Endothelial cell of umbilical vein (primary cell): ENCODE data around the gene RABL6. TPM values are rescaled to one million over a fixed set of nuclear protein-coding genes. Genes with fewer than 3 reads are reported as not detected.

ENCODE experiments used
- BruUV-seq: library from RNA; stranded (reverse); fragments of 400-500 nt; replicated peaks from 2 replicates; lab custom pipeline; 2021; lab: Mats Ljungman, UMichigan
- CTCF ChIA-PET: fragments of 300-600, 350-600 bp; sonication (Branson Sonifier 250); formaldehyde crosslinking; loops from one replicate; lab custom pipeline; 2021; ENCODE audit warnings: antibody characterized with exemption, inconsistent platforms; lab: Charles Lee
- POLR2A ChIA-PET: fragments of 300-600, 350-600 bp; sonication (Branson Sonifier 250); formaldehyde crosslinking; loops from one replicate; lab custom pipeline; 2021; ENCODE audit warnings: antibody characterized with exemption, inconsistent platforms; lab: Charles Lee
- DNase-seq: peaks from one replicate; pipeline ENCODE4 v3.0.0-alpha.2; 2011; ENCODE audit warnings: low read depth, low spot score
- FAIRE-seq: peaks from 2 replicates; lab custom pipeline; 2011; peaks lifted over from hg19 to GRCh38; lab: Jason Lieb, UNC
- H2AFZ ChIP-seq: 2 replicates; pipeline ENCODE4 v1.6.0; 2012; ENCODE audit warnings: low read depth, low read length, control low read depth, inconsistent platforms
- H3K27ac ChIP-seq: 2 replicates; pipeline ENCODE4 v1.5.1; 2011; ENCODE audit warnings: low read depth, mild to moderate bottlenecking, control low read depth, low read length, moderate library complexity; ENCODE audit not compliant: insufficient read depth
- H3K27me3 ChIP-seq, 2 experiments: 2 replicates each; pipeline versions ENCODE4 v1.6.0 to v1.6.1; 2011; ENCODE audit warnings: low read length in 2 of 2, mixed read lengths in 1 of 2; ENCODE audit not compliant: control insufficient read depth in 2 of 2, insufficient read depth in 2 of 2
- H3K36me3 ChIP-seq, 2 experiments: 2 replicates in 1 of 2; 3 replicates in 1 of 2; pipeline ENCODE4 v1.5.1; 2011; ENCODE audit warnings: low read length in 2 of 2, mild to moderate bottlenecking in 1 of 2, moderate library complexity in 1 of 2; ENCODE audit not compliant: control insufficient read depth in 2 of 2, insufficient read depth in 2 of 2; ENCODE audit errors: extremely low read depth in 1 of 2
- H3K4me1 ChIP-seq: 3 replicates; pipeline ENCODE4 v1.5.1; 2011; ENCODE audit warnings: mild to moderate bottlenecking, low read length; ENCODE audit not compliant: control insufficient read depth, insufficient read depth; ENCODE audit errors: extremely low read depth
- H3K4me2 ChIP-seq: 2 replicates; pipeline ENCODE4 v1.6.1; 2011; ENCODE audit warnings: low read length, control low read depth, mixed read lengths; ENCODE audit not compliant: insufficient read depth
- H3K4me3 ChIP-seq, 3 experiments: fragments of 200-600 bp in 1 of 3; sonication (generic), shearing (Covaris generic) in 1 of 3; replicated peaks in 1 of 3; 2 replicates each; pipeline ENCODE4 v1.5.1; 2011 to 2016; ENCODE audit warnings: control low read depth in 3 of 3, low read length in 3 of 3, mild to moderate bottlenecking in 2 of 3, inconsistent platforms in 1 of 3, low read depth in 1 of 3, moderate library complexity in 1 of 3; ENCODE audit not compliant: insufficient read depth in 1 of 3
- H3K79me2 ChIP-seq: 2 replicates; pipeline ENCODE4 v1.6.0; 2012; ENCODE audit warnings: low read length, inconsistent platforms; ENCODE audit not compliant: control insufficient read depth, insufficient read depth
- H3K9ac ChIP-seq: replicated peaks from 2 replicates; pipeline ENCODE3; 2011; ENCODE audit warnings: low read length, control low read depth; ENCODE audit not compliant: insufficient read depth; ENCODE audit errors: extremely low read depth
- H3K9me1 ChIP-seq: replicated peaks from 3 replicates; pipeline ENCODE4 v1.6.0; 2011; ENCODE audit warnings: mild to moderate bottlenecking, low read length; ENCODE audit not compliant: control insufficient read depth, insufficient read depth; ENCODE audit errors: extremely low read depth
- H3K9me3 ChIP-seq: replicated peaks from 2 replicates; pipeline ENCODE4 v1.5.1; 2012; ENCODE audit warnings: low read length, inconsistent platforms; ENCODE audit not compliant: control insufficient read depth, insufficient read depth
- H4K20me1 ChIP-seq: replicated peaks from 2 replicates; pipeline ENCODE3; 2011; ENCODE audit warnings: mild to moderate bottlenecking, low read length; ENCODE audit not compliant: control insufficient read depth, insufficient read depth; ENCODE audit errors: extremely low read depth
- EZH2 ChIP-seq: IDR thresholded peaks from 2 replicates; pipeline ENCODE4 v1.6.1; 2012; ENCODE audit warnings: borderline replicate concordance, low read depth, mild to moderate bottlenecking, moderate library complexity, low read length, inconsistent platforms; ENCODE audit not compliant: severe bottlenecking
- FOS ChIP-seq: IDR thresholded peaks from 2 replicates; pipeline ENCODE4 v1.6.1; 2011; ENCODE audit warnings: mild to moderate bottlenecking, low read length, moderate library complexity, borderline replicate concordance; ENCODE audit not compliant: insufficient read depth
- JUN ChIP-seq: IDR thresholded peaks from 2 replicates; pipeline ENCODE4 v1.6.1; 2011; ENCODE audit warnings: borderline replicate concordance, low read depth; ENCODE audit not compliant: insufficient read length, insufficient read depth
- POLR2AphosphoS5 ChIP-seq: IDR thresholded peaks from 2 replicates; pipeline ENCODE4 v1.6.1; 2012; ENCODE audit warnings: low read depth, mild to moderate bottlenecking, control low read depth, low read length, moderate library complexity; ENCODE audit not compliant: insufficient read depth
- dilution Hi-C: fragments of 300-500 bp; cut with MboI; formaldehyde crosslinking; loops from one replicate; pipeline ENCODE4 v1.15.0; 2019; ENCODE audit warnings: low sequenced_read_pairs; ENCODE audit not compliant: extremely low pct_ligation_motif_present
- intact Hi-C: fragments of 100-400 bp; cut with micrococcal nuclease; formaldehyde crosslinking; loops from one replicate; pipeline ENCODE4 v1.10.0; 2022
- polyA plus RNA-seq, 4 experiments: library from polyadenylated mRNA; depleted of rRNA in 3 of 4; stranded (reverse) in 3 of 4; unstranded in 1 of 4; fragments of >200 nt; gene quantifications; 2 replicates each; pipeline versions ENCODE4 v1.2.1 to v1.2.3, GENCODE V29; 2011 to 2012; ENCODE audit warnings: missing spikeins in 1 of 4
- total RNA-seq: library from RNA; stranded (reverse); gene quantifications from 2 replicates; pipeline ENCODE4 v1.2.3, GENCODE V29; 2021
- TF ChIP-seq, protein P1 (sequence below), 2 donors: IDR thresholded peaks; 1 replicate in 1 of 2; 2 replicates in 1 of 2; pipeline ENCODE4 v1.5.1; 2011; ENCODE audit warnings: low read length in 2 of 2, mild to moderate bottlenecking in 2 of 2, moderate library complexity in 2 of 2, control low read depth in 1 of 2, inconsistent platforms in 1 of 2, low read depth in 1 of 2; ENCODE audit not compliant: insufficient read depth in 1 of 2; ENCODE audit errors: extremely low read depth in 1 of 2

Gene RABL6
- total and polyA plus RNA-seq, 2 donors (not counting 3 experiments of a cell fraction or from before 2014, with no cell fraction given): 60.8 to 112 TPM

DNA sequence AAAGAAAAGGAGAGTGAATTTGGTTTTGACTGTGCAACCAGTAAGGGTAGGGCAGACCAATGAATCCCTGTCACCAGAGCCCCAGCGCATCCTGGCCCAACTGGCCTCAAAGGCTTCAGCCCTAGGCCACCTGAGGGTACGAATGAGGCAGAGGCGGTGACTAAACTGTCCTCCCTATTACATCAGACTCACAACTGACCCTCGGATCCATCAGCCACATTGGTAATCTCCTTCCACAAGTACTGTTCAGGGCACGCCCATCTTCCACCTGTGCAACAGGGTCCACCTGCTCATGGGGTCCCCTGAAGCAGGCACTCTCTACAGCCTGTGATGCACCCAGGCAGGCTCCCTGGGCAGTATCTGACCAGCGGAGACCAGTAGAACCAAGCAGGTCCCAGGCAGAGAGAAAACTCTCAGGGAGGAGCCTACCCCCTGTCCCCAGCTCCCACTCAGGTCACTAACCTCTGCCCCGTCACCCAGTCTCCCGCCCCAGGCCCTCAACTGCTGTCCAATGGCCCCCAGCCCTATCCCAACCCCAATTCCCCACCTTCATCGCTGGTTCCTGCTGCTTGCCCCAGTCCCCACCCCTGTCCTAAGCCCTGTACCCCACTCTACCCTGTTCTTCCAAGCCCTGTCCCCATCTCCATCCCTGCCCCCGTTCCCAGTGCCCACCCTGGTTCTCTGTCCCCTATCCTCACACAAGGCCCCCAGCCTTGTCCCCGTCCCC lies 57.5 kb downstream of the RABL6 start:
- H3K27ac ChIP-seq: no peak overlapping the region
- H3K27me3 ChIP-seq: no peaks in the 10 kb centered on the region
- peak overlapping the region; percentile 76 for H3K4me2 ChIP-seq
- no TSS peak for BruUV-seq
- peaks cover 8 to 21% of the 10 kb centered on the region in 2 experiments for H3K36me3 ChIP-seq
- peaks cover 6% of the 10 kb centered on the region for H3K4me1 ChIP-seq
- peak overlapping the region; percentile 42 to 98 (median 54) for H3K4me3 ChIP-seq
- no peaks in the 10 kb centered on the region for H4K20me1 ChIP-seq
- CTCF ChIA-PET: no interaction called here
- no peaks in the 10 kb centered on the region for H3K9me1 ChIP-seq
- H3K79me2 ChIP-seq: peaks cover 24% of the 10 kb centered on the region
- TF ChIP-seq EZH2 (no peak), JUN (no peak), POLR2AphosphoS5 (no peak), FOS (no peak)
- TF ChIP-seq, protein P1, sequence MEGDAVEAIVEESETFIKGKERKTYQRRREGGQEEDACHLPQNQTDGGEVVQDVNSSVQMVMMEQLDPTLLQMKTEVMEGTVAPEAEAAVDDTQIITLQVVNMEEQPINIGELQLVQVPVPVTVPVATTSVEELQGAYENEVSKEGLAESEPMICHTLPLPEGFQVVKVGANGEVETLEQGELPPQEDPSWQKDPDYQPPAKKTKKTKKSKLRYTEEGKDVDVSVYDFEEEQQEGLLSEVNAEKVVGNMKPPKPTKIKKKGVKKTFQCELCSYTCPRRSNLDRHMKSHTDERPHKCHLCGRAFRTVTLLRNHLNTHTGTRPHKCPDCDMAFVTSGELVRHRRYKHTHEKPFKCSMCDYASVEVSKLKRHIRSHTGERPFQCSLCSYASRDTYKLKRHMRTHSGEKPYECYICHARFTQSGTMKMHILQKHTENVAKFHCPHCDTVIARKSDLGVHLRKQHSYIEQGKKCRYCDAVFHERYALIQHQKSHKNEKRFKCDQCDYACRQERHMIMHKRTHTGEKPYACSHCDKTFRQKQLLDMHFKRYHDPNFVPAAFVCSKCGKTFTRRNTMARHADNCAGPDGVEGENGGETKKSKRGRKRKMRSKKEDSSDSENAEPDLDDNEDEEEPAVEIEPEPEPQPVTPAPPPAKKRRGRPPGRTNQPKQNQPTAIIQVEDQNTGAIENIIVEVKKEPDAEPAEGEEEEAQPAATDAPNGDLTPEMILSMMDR (IDR thresholded peaks at IDR 0.05; ENCODE audit: extremely low read depth in 1 of 2, insufficient read depth in 1 of 2, low read depth in 1 of 2, low read length in 2 of 2): no peak
- H2AFZ ChIP-seq: no peak overlapping the region
- FAIRE-seq (no peak), DNase-seq (no peak)
- intact Hi-C loops (loop anchor here (5.0 kb wide), 1 partner anchor 72 kb away; no protein-coding TSS in a partner anchor), dilution Hi-C loops (no loop called here)
- H3K9ac ChIP-seq: peak overlapping the region; percentile 5
- no peaks in the 10 kb centered on the region for H3K9me3 ChIP-seq
- POLR2A ChIA-PET: no interaction called here
